Endodermal cell (in vitro differentiated cells): Measurements from ENCODE around the gene EVX1. TPM values are rescaled to one million over a fixed set of nuclear protein-coding genes. Genes with fewer than 3 reads are reported as not detected.
A peak's percentile ranks its signal among the peaks of the same experiment; 100 is the strongest.

ENCODE experiments used
- DNase-seq: peaks from one replicate; pipeline ENCODE4 v3.0.0-alpha.2; 2017
- H3K27ac ChIP-seq: 2 replicates; pipeline ENCODE4 v1.5.1; 2013; ENCODE audit warnings: mild to moderate bottlenecking, low read depth, low read length, moderate library complexity
- H3K27me3 ChIP-seq: 2 replicates; pipeline ENCODE4 v1.6.1; 2013; ENCODE audit warnings: mild to moderate bottlenecking, low read length, moderate library complexity; ENCODE audit not compliant: insufficient read depth, control insufficient read depth, poor library complexity, severe bottlenecking
- H3K36me3 ChIP-seq: 2 replicates; pipeline ENCODE4 v1.7.0; 2013; ENCODE audit warnings: mild to moderate bottlenecking, low read length, moderate library complexity; ENCODE audit not compliant: control insufficient read depth, insufficient read depth
- H3K4me1 ChIP-seq: one replicate; pipeline ENCODE4 v1.7.0; 2013; ENCODE audit warnings: low read length; ENCODE audit not compliant: control insufficient read depth, insufficient read depth
- H3K4me3 ChIP-seq: 2 replicates; pipeline ENCODE4 v1.5.1; 2013; ENCODE audit warnings: mild to moderate bottlenecking, low read length, moderate library complexity
- H3K9ac ChIP-seq: 2 replicates; pipeline ENCODE4 v1.6.1; 2013; ENCODE audit warnings: mild to moderate bottlenecking, low read length, moderate library complexity; ENCODE audit not compliant: poor library complexity, severe bottlenecking; ENCODE audit errors: extremely low read depth
- H3K9me3 ChIP-seq: 2 replicates; pipeline ENCODE4 v1.6.1; 2013; ENCODE audit warnings: mild to moderate bottlenecking, low read length, moderate library complexity; ENCODE audit not compliant: control insufficient read depth
- H3K27ac Mint-ChIP-seq: 2 replicates; pipeline ENCODE4 v1.8.0; 2020; ENCODE audit warnings: mixed read lengths
- H3K27me3 Mint-ChIP-seq: 2 replicates; pipeline ENCODE4 v1.8.0; 2021; ENCODE audit warnings: mild to moderate bottlenecking, mixed read lengths; ENCODE audit not compliant: insufficient read depth
- H3K36me3 Mint-ChIP-seq: 2 replicates; pipeline ENCODE4 v1.8.0; 2020; ENCODE audit warnings: low read depth, mixed read lengths
- H3K4me1 Mint-ChIP-seq: 2 replicates; pipeline ENCODE4 v1.8.0; 2020; ENCODE audit warnings: mixed read lengths
- H3K4me3 Mint-ChIP-seq: 2 replicates; pipeline ENCODE4 v1.8.0; 2020; ENCODE audit warnings: mild to moderate bottlenecking, moderate library complexity, mixed read lengths
- H3K9me3 Mint-ChIP-seq: 2 replicates; pipeline ENCODE4 v1.8.0; 2020; ENCODE audit warnings: mild to moderate bottlenecking, mixed read lengths
- CTCF ChIP-seq: fragments of 200-600 bp; sonication (generic); conservative IDR thresholded peaks from 2 replicates; pipeline ENCODE4 v1.5.0; 2021; ENCODE audit warnings: antibody characterized with exemption, mild to moderate bottlenecking
- WGBS, 2 experiments: methylation state at CpG; one replicate each; pipeline versions ENCODE4 v1.1.5 to v1.1.7; 2013; ENCODE audit warnings: missing lambda C conversion rate in 2 of 2, mixed read lengths in 1 of 2; ENCODE audit not compliant: insufficient coverage in 1 of 2, insufficient read length in 1 of 2; 5-methylcytosine and 5-hydroxymethylcytosine counted together
- total RNA-seq, 2 donors: library from RNA; stranded (reverse); fragmentation: NEBNext Ultra II Directional in 1 of 2; extraction: Animal tissue kit (Norgen Biotek cat#: 25700) in 1 of 2; gene quantifications; 2 replicates in 1 of 2; 3 replicates in 1 of 2; pipeline ENCODE4 v1.2.1, GENCODE V29; 2021

The EVX1 gene
- total RNA-seq, 2 donors from 2014 or later, result 4.9 to 10.7 TPM

- Histone ChIP-seq H3K9ac (no peak overlapping the region), H3K27me3 (peaks cover 98% of the 10 kb centered on the region), H3K4me1 (no peaks in the 10 kb centered on the region), H3K36me3 (no peaks in the 10 kb centered on the region), H3K27ac (no peak overlapping the region), H3K9me3 (no peaks in the 10 kb centered on the region), H3K4me3 (no peak overlapping the region)
- Mint-ChIP-seq H3K4me1 (peaks cover 6% of the 10 kb centered on the region), H3K36me3 (no peaks in the 10 kb centered on the region), H3K27me3 (peaks cover 100% of the 10 kb centered on the region), H3K27ac (no peak overlapping the region), H3K4me3 (no peak overlapping the region), H3K9me3 (no peaks in the 10 kb centered on the region)
- peak; percentile 41 for DNase-seq
- 91% methylated on average over 2 of the region's 2 CpGs; no CpG with 5 or more reads in 1 of the 2 experiments for WGBS, 2 experiments
- TF ChIP-seq CTCF, result no peak
Observed at GRCh38 chr7:27215356-27215755, 27.2 kb upstream of the EVX1 start.

DNA sequence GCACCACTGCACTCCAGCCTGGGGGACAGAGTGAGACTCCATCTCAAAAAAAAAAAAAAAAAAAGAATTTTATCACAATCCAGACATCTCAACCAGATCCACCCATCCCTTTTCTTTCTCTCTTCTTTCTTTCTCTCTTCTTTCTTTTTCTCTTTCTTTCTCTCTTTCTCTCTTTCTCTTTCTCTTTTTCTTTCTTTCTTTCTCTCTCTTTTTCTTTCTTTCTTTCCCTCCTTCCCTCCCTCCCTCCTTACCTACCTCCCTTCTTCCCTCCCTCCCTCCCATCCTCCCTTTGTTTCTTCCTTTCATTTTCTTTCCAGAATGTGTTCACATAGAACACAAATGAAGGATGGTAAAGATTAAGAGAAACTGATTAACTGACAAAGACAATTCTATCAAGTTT, 24.7 kb upstream of the EVX1 start:
- TF ChIP-seq CTCF, result no peak
- Histone ChIP-seq H3K27ac (no peak overlapping the region), H3K36me3 (no peaks in the 10 kb centered on the region), H3K4me1 (no peaks in the 10 kb centered on the region), H3K4me3 (no peak overlapping the region), H3K27me3 (peaks cover 98% of the 10 kb centered on the region), H3K9me3 (no peaks in the 10 kb centered on the region), H3K9ac (no peak overlapping the region)
- Mint-ChIP-seq H3K27me3 (peaks cover 99% of the 10 kb centered on the region), H3K4me3 (no peak overlapping the region), H3K27ac (no peak overlapping the region), H3K4me1 (peaks cover 4% of the 10 kb centered on the region), H3K36me3 (no peaks in the 10 kb centered on the region), H3K9me3 (no peaks in the 10 kb centered on the region)
- DNase-seq, result no peak

GRCh38 chr7:27219821-27220220, 22.8 kb upstream of the EVX1 start:
- TF ChIP-seq CTCF, result no peak
- DNase-seq, result no peak
- H3K4me3 ChIP-seq, result no peak overlapping the region
- no peaks in the 10 kb centered on the region for H3K4me1 ChIP-seq
- Mint-ChIP-seq H3K36me3 (no peaks in the 10 kb centered on the region), H3K4me3 (no peak overlapping the region), H3K27me3 (peaks cover 99% of the 10 kb centered on the region), H3K4me1 (no peaks in the 10 kb centered on the region), H3K27ac (no peak overlapping the region), H3K9me3 (no peaks in the 10 kb centered on the region)
- no peak overlapping the region for H3K9ac ChIP-seq
- H3K27ac ChIP-seq, result no peak overlapping the region
- peaks cover 98% of the 10 kb centered on the region for H3K27me3 ChIP-seq
- no peaks in the 10 kb centered on the region for H3K36me3 ChIP-seq
- 90 to 100% methylated on average over 3 to 4 of the region's 4 CpGs for WGBS, 2 experiments
- H3K9me3 ChIP-seq, result no peaks in the 10 kb centered on the region
